Kidney capillary endothelial cell (primary cell): ENCODE measurements around the gene DNAH2.

Source experiments
- DNase-seq: peaks from one replicate; pipeline ENCODE4 v3.0.0-alpha.2; 2018; ENCODE audit warnings: low spot score

Gene DNAH2

DNA sequence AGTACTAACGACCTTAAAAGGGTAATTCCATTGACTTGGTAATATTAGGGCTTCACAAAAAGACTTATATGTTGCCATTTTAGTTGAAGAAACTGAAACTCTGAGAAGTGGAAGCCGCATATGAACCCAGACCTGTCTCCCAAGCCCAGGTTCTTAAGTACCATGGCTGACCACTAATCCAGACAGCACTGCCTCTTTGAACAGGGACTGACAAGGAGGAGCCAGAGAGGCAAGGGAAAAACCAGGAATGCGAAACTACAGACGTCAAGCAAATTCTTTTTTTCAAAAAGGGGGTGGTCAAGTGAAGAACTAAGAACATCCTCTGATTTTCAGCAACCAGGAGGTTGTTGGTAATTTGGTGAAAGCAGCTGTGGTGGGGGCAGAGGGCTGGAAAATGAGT, 155.5 kb downstream of the DNAH2 start:
- no peak for DNase-seq

DNA sequence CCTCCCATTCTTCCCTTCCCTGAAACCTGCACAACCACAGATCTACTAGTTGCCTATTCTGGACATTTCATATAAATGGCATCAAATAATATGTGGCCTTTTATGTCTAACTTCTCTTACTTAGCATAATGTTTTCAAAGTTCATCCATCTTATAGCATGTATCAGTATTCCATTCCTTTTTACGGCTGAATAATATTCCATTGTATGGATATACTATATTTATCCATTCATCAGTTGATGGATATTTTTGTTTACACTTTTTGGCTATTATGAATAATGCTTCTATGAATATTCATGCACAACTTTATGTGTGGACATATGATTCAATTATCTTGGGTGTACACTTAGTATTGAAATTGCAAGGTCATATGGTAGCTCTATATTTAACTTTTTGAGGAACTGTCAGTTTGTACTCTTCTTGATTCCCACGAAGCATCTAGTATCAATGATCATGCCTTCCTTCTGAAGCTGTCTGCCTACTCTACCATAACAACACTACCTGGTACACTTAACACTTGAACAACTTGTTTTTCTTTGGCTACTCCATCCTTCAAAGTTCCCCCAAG, 158.3 kb downstream of the DNAH2 start:
- DNase-seq, result no peak

DNA sequence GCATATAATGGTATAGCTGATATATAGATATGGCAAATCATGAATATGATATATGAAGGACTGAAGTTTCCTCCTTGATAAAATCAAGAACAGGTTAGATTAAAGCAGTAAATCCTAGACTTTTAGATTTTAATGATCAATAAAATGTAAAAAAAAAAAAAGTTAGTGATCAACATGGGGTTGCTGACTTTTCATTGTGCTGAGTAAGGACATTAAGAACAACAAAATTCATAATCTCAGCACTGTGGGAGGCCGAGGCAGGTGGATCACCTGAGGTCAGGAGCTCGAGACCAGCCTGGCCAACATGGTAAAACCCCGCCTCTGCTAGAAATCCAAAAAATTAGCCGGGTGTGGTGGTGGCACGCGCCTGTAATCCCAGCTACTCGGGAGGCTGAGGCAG, 160.7 kb downstream of the DNAH2 start:
- DNase-seq, result no peak

DNA sequence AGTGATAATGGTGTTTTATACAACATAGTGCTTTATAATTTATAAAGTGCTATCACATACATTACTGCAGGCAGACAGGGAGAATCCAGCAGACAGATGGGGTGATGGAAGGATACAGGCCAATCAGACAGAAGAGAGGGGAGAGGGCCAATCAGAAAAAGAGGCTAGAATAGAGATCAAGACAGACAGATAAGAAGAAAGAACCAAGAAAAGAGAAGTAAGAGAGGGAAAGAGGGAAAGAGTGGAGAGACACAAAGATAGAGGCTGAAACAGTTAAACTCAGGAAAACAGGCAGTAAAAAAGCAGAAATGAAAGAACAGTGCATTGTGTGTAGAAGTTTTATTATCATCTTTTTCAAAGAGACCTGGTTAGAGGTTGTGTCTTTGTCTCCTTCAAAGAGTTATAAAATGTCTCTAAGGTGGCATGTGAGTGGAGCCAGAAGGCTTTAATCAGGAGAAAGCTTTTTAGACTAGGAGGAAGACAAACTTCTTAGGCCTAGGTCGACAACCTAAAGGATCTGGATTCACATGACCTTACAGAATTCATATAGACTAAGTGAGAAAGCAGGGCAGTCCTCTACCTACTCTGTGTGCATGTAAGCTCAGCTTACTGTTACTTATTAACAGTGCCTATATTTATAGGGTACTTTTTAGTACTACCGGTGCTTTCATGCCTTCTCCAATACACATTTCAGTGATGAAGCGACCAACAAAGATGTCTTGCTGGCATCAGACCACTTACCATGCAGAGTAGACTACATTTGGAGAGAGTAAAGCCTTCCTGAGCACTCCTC, 162.7 kb downstream of the DNAH2 start:
- no peak for DNase-seq

DNA sequence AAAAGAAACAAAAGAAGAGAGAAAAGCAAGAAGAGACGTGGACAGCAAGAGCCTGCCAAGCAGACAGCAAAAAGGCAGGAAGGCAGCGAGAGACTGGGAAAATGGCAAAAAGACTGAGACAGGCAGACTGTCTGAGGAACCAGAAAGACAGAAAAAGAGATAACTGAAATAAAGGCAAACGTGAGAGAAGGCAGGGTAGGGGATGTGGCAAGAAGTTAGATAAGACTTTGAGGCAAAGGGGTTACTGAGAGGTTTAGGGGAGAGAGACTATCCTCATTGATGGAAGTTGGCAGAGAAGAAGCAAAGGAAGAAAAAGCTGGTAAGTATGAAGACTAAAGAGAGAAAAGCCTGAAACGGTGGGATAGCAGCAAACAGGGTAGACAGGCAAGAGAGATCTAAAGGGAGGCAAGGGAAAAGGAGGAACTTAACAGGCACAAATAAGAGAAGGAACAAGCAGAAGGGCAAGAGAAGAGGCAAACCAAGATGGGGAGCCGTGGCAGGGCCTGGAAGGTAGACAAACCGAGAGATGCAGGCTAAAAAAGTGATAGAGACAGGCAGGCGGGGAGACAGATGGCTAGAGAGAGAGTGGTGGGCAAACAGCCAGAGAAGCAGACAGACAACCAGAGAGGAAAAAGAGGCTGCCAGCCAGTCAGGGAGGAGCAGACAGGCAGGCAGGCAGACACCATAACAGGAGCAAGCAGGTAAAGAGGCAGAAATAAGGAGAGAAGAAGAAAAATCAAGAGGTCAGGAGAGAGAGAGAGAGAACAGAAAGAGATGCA, 163.9 kb downstream of the DNAH2 start:
- DNase-seq, result no peak

DNA sequence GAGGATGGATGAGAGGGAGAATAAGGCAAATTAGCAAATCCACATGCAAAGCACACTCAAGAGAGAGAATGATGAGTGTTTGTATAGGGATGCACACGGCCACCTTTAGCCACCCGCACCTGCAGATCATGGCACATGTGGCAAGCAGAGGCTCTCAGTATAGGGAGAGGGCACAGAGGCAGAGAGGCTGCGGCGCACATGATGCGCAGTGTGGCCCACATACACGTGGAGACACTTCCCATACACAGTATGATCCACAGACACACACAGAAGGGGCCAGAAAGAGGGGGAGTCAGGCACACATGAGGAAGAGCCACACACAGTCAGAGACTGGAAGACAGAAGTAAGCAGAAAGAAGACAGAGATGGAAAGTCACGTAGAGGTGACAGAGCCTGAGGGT, 164.5 kb downstream of the DNAH2 start:
- no peak for DNase-seq

DNA sequence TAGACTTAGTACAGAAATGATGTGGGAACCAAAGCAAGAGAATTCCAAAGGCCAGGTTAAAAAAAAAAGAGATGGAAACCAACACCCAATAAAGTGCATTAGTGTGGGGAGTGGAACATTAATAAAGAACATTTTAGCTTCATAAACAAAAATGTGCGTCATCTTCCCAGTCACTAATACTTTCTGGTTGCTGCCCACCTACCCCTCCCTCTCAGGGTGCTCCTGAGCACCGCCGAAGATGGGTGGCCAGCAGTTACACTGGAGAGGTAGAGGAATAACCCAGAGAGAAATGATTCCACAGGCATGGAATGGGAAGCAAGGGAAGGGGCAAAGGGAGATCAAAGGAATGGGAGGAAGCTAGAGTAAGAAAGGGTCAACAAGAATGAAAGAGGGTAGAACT, 165.1 kb downstream of the DNAH2 start:
- DNase-seq, result no peak
